ENCODE data around the gene ADGRF1. TPM values are rescaled to one million over a fixed set of nuclear protein-coding genes. Genes with fewer than 3 reads are reported as not detected.

The ADGRF1 gene
- total RNA-seq, 4 donors from 2014 or later: 0.64 to 1.2 TPM; not detected in 2

DNA sequence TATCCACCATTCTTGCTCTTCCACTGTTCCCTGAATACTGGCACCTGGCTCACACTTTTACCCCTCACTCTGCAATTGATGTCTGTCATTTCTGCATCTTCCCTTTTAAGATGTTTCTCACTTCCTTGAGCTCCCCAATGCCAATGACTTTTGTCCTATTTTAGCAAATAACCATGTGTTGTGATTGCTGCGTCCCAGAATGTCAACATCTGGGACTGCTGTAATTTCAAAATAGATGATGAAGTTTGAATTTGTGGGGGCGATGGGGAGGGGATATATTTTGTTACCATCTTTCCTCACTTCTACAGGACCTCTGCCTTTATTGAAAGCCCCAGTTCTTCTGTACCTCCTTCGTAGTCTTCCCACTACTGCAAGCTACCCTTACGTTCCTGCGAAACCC is 80.4 kb downstream of the ADGRF1 start:
- in situ Hi-C loops (cut with MboI; ENCODE audit: low pct_ligation_motif_present in 1 of 4, low pct_unique_long_range_greater_than_20kb in 1 of 4, low sequenced_read_pairs in 3 of 4) (no loop called here), intact Hi-C loops (cut with DNase I; ENCODE audit: low total_unique reads) (no loop called here)
- no peak overlapping the region for H3K4me3 ChIP-seq
- no peaks in the 10 kb centered on the region for H3K9me3 ChIP-seq
- TF ChIP-seq, protein P1, sequence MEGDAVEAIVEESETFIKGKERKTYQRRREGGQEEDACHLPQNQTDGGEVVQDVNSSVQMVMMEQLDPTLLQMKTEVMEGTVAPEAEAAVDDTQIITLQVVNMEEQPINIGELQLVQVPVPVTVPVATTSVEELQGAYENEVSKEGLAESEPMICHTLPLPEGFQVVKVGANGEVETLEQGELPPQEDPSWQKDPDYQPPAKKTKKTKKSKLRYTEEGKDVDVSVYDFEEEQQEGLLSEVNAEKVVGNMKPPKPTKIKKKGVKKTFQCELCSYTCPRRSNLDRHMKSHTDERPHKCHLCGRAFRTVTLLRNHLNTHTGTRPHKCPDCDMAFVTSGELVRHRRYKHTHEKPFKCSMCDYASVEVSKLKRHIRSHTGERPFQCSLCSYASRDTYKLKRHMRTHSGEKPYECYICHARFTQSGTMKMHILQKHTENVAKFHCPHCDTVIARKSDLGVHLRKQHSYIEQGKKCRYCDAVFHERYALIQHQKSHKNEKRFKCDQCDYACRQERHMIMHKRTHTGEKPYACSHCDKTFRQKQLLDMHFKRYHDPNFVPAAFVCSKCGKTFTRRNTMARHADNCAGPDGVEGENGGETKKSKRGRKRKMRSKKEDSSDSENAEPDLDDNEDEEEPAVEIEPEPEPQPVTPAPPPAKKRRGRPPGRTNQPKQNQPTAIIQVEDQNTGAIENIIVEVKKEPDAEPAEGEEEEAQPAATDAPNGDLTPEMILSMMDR (IDR thresholded peaks at IDR 0.05): no peak
- TF ChIP-seq POLR2AphosphoS5 (IDR thresholded peaks at IDR 0.05) (no peak), POLR2A (IDR thresholded peaks at IDR 0.05) (no peak), EP300 (IDR thresholded peaks at IDR 0.05; ENCODE audit: low read depth) (no peak)
- WGBS, 2 donors (ENCODE audit: low coverage in 1 of 2): 89 to 91% methylated on average over 5 of the region's 5 CpGs
- no peak overlapping the region for H3K27ac ChIP-seq
- DNase-seq: no peak
- H3K27me3 ChIP-seq: no peaks in the 10 kb centered on the region
- H3K4me1 ChIP-seq: no peaks in the 10 kb centered on the region
- no peaks in the 10 kb centered on the region for H3K36me3 ChIP-seq

DNA sequence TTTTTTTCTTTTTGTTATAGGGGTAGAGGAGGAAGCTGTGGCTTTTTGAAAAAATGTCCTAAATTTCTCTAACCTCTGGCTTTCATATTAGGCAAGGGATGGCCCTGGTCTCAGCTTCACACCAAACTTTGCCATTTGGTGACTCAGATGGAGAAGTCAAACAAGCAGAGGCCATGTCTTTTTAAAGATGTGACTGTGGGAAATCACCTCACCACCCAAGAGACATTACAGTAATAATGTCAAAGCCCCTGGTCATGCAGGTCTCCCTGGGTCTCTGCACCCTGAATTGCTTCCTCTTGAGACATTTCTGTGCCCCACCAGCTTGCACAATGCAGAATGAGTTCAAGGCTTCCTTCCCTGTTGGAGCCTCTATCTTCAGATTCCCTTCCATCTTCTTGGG is 80.9 kb downstream of the ADGRF1 start:
- no peak for TF ChIP-seq POLR2A (IDR thresholded peaks at IDR 0.05)
- Histone ChIP-seq H3K27me3 (no peaks in the 10 kb centered on the region), H3K4me1 (no peaks in the 10 kb centered on the region), H3K4me3 (no peak overlapping the region), H3K9me3 (no peaks in the 10 kb centered on the region), H3K36me3 (no peaks in the 10 kb centered on the region), H3K27ac (no peak overlapping the region)
- in situ Hi-C loops (cut with MboI; ENCODE audit: low pct_ligation_motif_present in 1 of 4, low pct_unique_long_range_greater_than_20kb in 1 of 4, low sequenced_read_pairs in 3 of 4): no loop called here
- intact Hi-C loops (cut with DNase I; ENCODE audit: low total_unique reads): no loop called here
- DNase-seq: no peak

DNA sequence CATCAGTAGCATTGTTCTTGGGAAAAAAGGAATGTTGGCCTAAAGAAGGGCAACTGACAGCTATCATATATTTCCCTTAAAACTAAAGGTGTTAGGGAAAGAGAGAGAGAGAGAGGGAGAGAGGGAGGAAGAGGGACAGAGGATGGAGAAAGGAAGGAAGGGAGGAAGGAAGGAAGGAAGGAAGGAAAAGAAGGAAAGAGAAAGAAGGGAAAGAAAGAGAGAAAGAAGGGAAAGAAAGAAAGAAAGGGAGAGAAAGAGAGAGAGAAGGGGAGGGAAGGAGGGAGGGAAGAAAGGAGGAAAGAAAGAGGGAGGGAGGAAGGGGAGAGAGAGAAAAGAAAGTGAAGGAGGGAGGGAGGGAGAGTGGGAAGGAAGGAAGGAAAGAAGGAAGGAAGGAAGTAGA is 82.7 kb downstream of the ADGRF1 start:
- Histone ChIP-seq H3K27ac (no peak overlapping the region), H3K27me3 (no peaks in the 10 kb centered on the region), H3K36me3 (no peaks in the 10 kb centered on the region), H3K4me1 (no peaks in the 10 kb centered on the region), H3K4me3 (no peak overlapping the region), H3K9me3 (no peaks in the 10 kb centered on the region)
- no peak for DNase-seq
- intact Hi-C loops (cut with DNase I; ENCODE audit: low total_unique reads): no loop called here
- in situ Hi-C loops (cut with MboI; ENCODE audit: low pct_ligation_motif_present in 1 of 4, low pct_unique_long_range_greater_than_20kb in 1 of 4, low sequenced_read_pairs in 3 of 4): no loop called here
- TF ChIP-seq POLR2AphosphoS5 (IDR thresholded peaks at IDR 0.05): no peak
- no peak for TF ChIP-seq POLR2A (IDR thresholded peaks at IDR 0.05)
- TF ChIP-seq, protein P1 (IDR thresholded peaks at IDR 0.05): no peak
- no peak for TF ChIP-seq EP300 (IDR thresholded peaks at IDR 0.05; ENCODE audit: low read depth)

DNA sequence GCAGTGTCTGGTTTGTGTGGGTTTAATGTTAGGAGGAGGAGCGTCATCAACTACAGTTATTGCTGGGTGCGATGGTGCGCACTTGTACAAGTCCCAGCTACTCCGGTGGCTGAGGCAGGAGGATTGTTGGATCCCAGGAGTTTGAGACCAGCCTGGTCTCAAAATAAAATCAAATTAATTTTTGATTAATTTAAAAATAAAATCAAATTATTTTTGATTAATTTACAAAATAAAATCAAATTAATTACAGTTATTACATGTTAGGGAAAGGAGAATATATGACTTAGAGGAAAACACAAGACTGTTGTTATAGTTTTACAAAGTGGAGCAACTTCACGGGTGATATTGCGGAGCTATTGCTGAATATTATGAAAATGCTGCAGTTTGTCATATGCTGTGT is 85.7 kb downstream of the ADGRF1 start:
- 94 to 96% methylated on average over 5 to 6 of the region's 6 CpGs for WGBS, 2 donors (ENCODE audit: low coverage in 1 of 2)
- Histone ChIP-seq H3K27ac (no peak overlapping the region), H3K9me3 (no peaks in the 10 kb centered on the region), H3K27me3 (no peaks in the 10 kb centered on the region), H3K4me1 (no peaks in the 10 kb centered on the region), H3K36me3 (no peaks in the 10 kb centered on the region), H3K4me3 (no peak overlapping the region)
- in situ Hi-C loops (cut with MboI; ENCODE audit: low pct_ligation_motif_present in 1 of 4, low pct_unique_long_range_greater_than_20kb in 1 of 4, low sequenced_read_pairs in 3 of 4): no loop called here
- intact Hi-C loops (cut with DNase I; ENCODE audit: low total_unique reads): no loop called here
- no peak for DNase-seq
- TF ChIP-seq, protein P1 (IDR thresholded peaks at IDR 0.05): no peak
- TF ChIP-seq EP300 (IDR thresholded peaks at IDR 0.05; ENCODE audit: low read depth) (no peak), POLR2A (IDR thresholded peaks at IDR 0.05) (no peak), POLR2AphosphoS5 (IDR thresholded peaks at IDR 0.05) (no peak)

DNA sequence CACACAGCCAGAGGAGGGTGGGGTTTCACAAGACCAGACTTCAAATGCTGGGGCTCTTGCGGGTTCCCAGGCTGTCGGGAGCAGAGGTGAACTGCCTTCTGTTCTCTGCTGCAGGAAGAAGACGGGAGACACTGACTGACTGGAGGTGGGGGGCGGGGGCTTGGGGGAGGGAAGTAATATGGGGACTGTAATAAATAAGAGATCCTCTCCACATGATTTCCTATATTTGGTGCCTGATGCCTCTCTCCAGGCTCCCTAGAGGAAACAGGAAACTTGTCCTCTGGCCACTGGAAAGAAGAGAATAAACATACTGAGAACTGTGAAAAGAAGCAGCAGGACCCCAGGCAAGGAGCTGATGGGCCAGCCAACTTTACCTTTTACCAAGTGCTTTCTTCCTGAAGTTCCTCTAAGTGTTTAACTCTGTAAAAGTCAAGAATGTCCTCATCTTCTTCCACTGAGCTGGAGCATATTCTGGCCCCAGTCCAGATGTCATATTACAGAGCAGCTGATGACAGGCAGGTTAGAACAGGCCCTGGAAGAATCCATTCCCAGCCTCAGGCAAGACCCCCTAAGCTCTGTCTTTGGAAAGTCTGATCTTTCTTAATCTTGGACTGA is 87.2 kb downstream of the ADGRF1 start:
- Histone ChIP-seq H3K27me3 (no peaks in the 10 kb centered on the region), H3K27ac (no peak overlapping the region), H3K9me3 (no peaks in the 10 kb centered on the region), H3K36me3 (no peaks in the 10 kb centered on the region), H3K4me1 (peaks cover 0 to 5% (median 0%) of the 10 kb centered on the region in 4 donors), H3K4me3 (no peak overlapping the region)
- WGBS, 2 donors (ENCODE audit: low coverage in 1 of 2): 73% methylated on average over 4 of the region's 4 CpGs; no CpG with 5 or more reads in 1 of the 2 donors
- TF ChIP-seq, protein P1 (IDR thresholded peaks at IDR 0.05): no peak
- TF ChIP-seq POLR2A (IDR thresholded peaks at IDR 0.05): no peak
- TF ChIP-seq EP300 (IDR thresholded peaks at IDR 0.05; ENCODE audit: low read depth): no peak
- no peak for TF ChIP-seq POLR2AphosphoS5 (IDR thresholded peaks at IDR 0.05)
- DNase-seq: no peak
- intact Hi-C loops (cut with DNase I; ENCODE audit: low total_unique reads) (no loop called here), in situ Hi-C loops (cut with MboI; ENCODE audit: low pct_ligation_motif_present in 1 of 4, low pct_unique_long_range_greater_than_20kb in 1 of 4, low sequenced_read_pairs in 3 of 4) (no loop called here)

Measured in transverse colon (tissue), 4 donors.